Right lobe of liver (tissue), 6 donors: Measurements from ENCODE around the gene GRID1. TPM values are rescaled to one million over a fixed set of nuclear protein-coding genes. Genes with fewer than 3 reads are reported as not detected.

ENCODE experiments used
- ATAC-seq, 4 donors: fragments of 200-7000 bp; cut with Tn5 transposase; one replicate each; pipeline ENCODE4 v1.9.1; 2020; ENCODE audit warnings: mild to moderate bottlenecking in 4 of 4, moderate library complexity in 4 of 4
- DNase-seq, 3 donors: peaks; one replicate each; pipeline ENCODE4 v3.0.0-alpha.2; 2020
- H3K27ac ChIP-seq, 3 donors: fragments of 200-600 bp; one replicate each; pipeline ENCODE4 v1.8.0; 2022
- H3K27me3 ChIP-seq, 2 donors: fragments of 200-600 bp; one replicate each; pipeline ENCODE4 v1.8.0; 2022
- H3K36me3 ChIP-seq, 4 donors: fragments of 200-600 bp; sonication (generic) in 1 of 4; one replicate each; pipeline versions ENCODE4 v1.5.1 to v1.8.0; 2017 to 2022; ENCODE audit warnings: control low read depth in 1 of 4
- H3K4me1 ChIP-seq, 4 donors: fragments of 200-600 bp; sonication (generic) in 1 of 4; one replicate each; pipeline versions ENCODE4 v1.5.1 to v1.8.0; 2017 to 2022; ENCODE audit warnings: control low read depth in 1 of 4
- H3K4me3 ChIP-seq, 3 donors: fragments of 200-600 bp; one replicate each; pipeline ENCODE4 v1.8.0; 2022
- H3K9me3 ChIP-seq, 4 donors: fragments of 200-600 bp; sonication (generic) in 1 of 4; one replicate each; pipeline versions ENCODE4 v1.5.1 to v1.8.0; 2017 to 2022; ENCODE audit warnings: control low read depth in 1 of 4
- CTCF ChIP-seq, 4 donors: fragments of 200-600 bp in 3 of 4; fragments of 450-650 bp in 1 of 4; IDR thresholded peaks; one replicate each; pipeline versions ENCODE4 v1.5.1 to v1.8.0; 2016 to 2022; ENCODE audit warnings: antibody characterized with exemption in 4 of 4, mild to moderate bottlenecking in 2 of 4
- POLR2A ChIP-seq: fragments of 450-650 bp; IDR thresholded peaks from one replicate; pipeline ENCODE4 v1.6.1; 2017; ENCODE audit warnings: antibody characterized with exemption, mild to moderate bottlenecking
- WGBS: methylation state at CpG from one replicate; pipeline ENCODE4 v1.1.6; 2018; ENCODE audit warnings: low coverage, low lambda C conversion rate; ENCODE audit not compliant: insufficient coverage; ENCODE audit errors: missing lambda C conversion rate; 5-methylcytosine and 5-hydroxymethylcytosine counted together
- intact Hi-C, 2 donors: fragments of 100-400 bp; cut with DNase I; formaldehyde crosslinking; loops; one replicate each; pipeline versions ENCODE4 v1.11.2 to v1.14.1; 2022
- total RNA-seq, 6 experiments: library from RNA; depleted of rRNA in 2 of 6; stranded (reverse); fragments of >200 nt in 2 of 6; fragmentation: NEBNext Ultra II Directional in 3 of 6; extraction: Animal tissue kit (Norgen Biotek cat#: 25700) in 3 of 6; gene quantifications; one replicate each; pipeline versions ENCODE4 v1.1.0 to v1.2.4, GENCODE V29; 2016 to 2023
- donor health status: DM: no; HTN: yes; CAD: no.
- donor health status: DM: no; HTN: no; CAD: no.
- donor health status: DM: no; HTN: no; CAD: no.
- donor health status: DM: no; HTN: yes; CAD: no.
- donor health status: DM: no; HTN: yes; CAD: no.

GRID1 gene
- total RNA-seq, 6 experiments from 2014 or later = 0.05 to 1.9 (median 0.81) TPM

- DNase-seq (peak in 1 of 3 donors; percentile 30), ATAC-seq (peak in 1 of 4 donors; percentile 0)
- H3K36me3 ChIP-seq = no peaks in the 10 kb centered on the region
- no peak for TF ChIP-seq POLR2A
- TF ChIP-seq CTCF (IDR thresholded peaks at IDR 0.05) = no peak
- no peak overlapping the region for H3K27ac ChIP-seq
- no peaks in the 10 kb centered on the region for H3K27me3 ChIP-seq
- peaks cover 0 to 21% (median 3%) of the 10 kb centered on the region in 4 donors for H3K4me1 ChIP-seq
- intact Hi-C loops = no loop called here
- WGBS = 39% methylated on average over 5 of the region's 6 CpGs
- no peak overlapping the region for H3K4me3 ChIP-seq
- no peaks in the 10 kb centered on the region for H3K9me3 ChIP-seq
Measured at GRCh38 chr10:86403183-86403797, 36.7 kb upstream of the GRID1 start.

- Histone ChIP-seq H3K4me3 (no peak overlapping the region), H3K9me3 (no peaks in the 10 kb centered on the region), H3K27me3 (no peaks in the 10 kb centered on the region), H3K36me3 (no peaks in the 10 kb centered on the region), H3K4me1 (peaks cover 0 to 21% (median 3%) of the 10 kb centered on the region in 4 donors), H3K27ac (peak overlapping the region in 1 of 3 donors; percentile 3)
- 35% methylated on average over 15 of the region's 18 CpGs for WGBS
- ATAC-seq (no peak), DNase-seq (no peak)
- TF ChIP-seq CTCF (IDR thresholded peaks at IDR 0.05) (no peak), POLR2A (no peak)
- intact Hi-C loops = no loop called here
Measured at GRCh38 chr10:86402283-86402941, 35.8 kb upstream of the GRID1 start.

- Histone ChIP-seq H3K4me1 (peaks cover 0 to 21% (median 3%) of the 10 kb centered on the region in 4 donors), H3K27ac (peak overlapping the region; percentile 65 to 86 (median 77)), H3K36me3 (no peaks in the 10 kb centered on the region), H3K4me3 (peak overlapping the region; percentile 59 to 76 (median 68)), H3K27me3 (no peaks in the 10 kb centered on the region), H3K9me3 (no peaks in the 10 kb centered on the region)
- 12% methylated on average over 25 of the region's 27 CpGs for WGBS
- DNase-seq = peak; percentile 33 to 64 (median 52)
- intact Hi-C loops = no loop called here
- ATAC-seq = peak; percentile 1 to 18 (median 6)
- TF ChIP-seq POLR2A (no peak), CTCF (IDR thresholded peaks at IDR 0.05) (no peak)
Measured at GRCh38 chr10:86401588-86402282, 35.1 kb upstream of the GRID1 start.

GRCh38 chr10:86400705-86401587, 34.4 kb upstream of the GRID1 start:
- TF ChIP-seq CTCF (IDR thresholded peaks at IDR 0.05) = peak; percentile 14 to 28 (median 20)
- no peak for TF ChIP-seq POLR2A
- intact Hi-C loops = no loop called here
- Histone ChIP-seq H3K36me3 (no peaks in the 10 kb centered on the region), H3K27me3 (no peaks in the 10 kb centered on the region), H3K9me3 (no peaks in the 10 kb centered on the region), H3K27ac (peak overlapping the region; percentile 65 to 86 (median 77)), H3K4me3 (peak overlapping the region; percentile 59 to 76 (median 68)), H3K4me1 (peaks cover 0 to 21% (median 3%) of the 10 kb centered on the region in 4 donors)
- ATAC-seq (peak; percentile 24 to 58 (median 38)), DNase-seq (peak; percentile 71 to 80 (median 76))
- WGBS = 0% methylated on average over 11 of the region's 76 CpGs
